ENCODE data around the gene STRBP. TPM values are rescaled to one million over a fixed set of nuclear protein-coding genes. Genes with fewer than 3 reads are reported as not detected.

Gene STRBP
- total and polyA plus RNA-seq, 12 donors: 10.5 to 22.2 (median 13.8) TPM

GRCh38 chr9:123167474-123167873, 100.9 kb downstream of the STRBP start:
- no peak for ATAC-seq

GRCh38 chr9:123165813-123166212, 102.6 kb downstream of the STRBP start:
- Histone ChIP-seq H3K9me3 (no peaks in the 10 kb centered on the region), H3K27me3 (no peaks in the 10 kb centered on the region), H3K4me1 (peaks cover 0 to 7% (median 0%) of the 10 kb centered on the region in 9 donors), H3K4me3 (no peak overlapping the region), H3K27ac (no peak overlapping the region), H3K36me3 (no peaks in the 10 kb centered on the region)
- no peak for TF ChIP-seq CTCF (IDR thresholded peaks at IDR 0.05)
- intact Hi-C loops (cut with DNase I): no loop called here
- WGBS, 2 donors: 94 to 95% methylated on average over 1 of the region's 1 CpG
- ATAC-seq (no peak), DNase-seq (no peak)

More at GRCh38 chr9:123167474-123167873, 100.9 kb downstream of the STRBP start:
- H3K9me3 ChIP-seq: no peaks in the 10 kb centered on the region
- H3K27ac ChIP-seq: no peak overlapping the region
- intact Hi-C loops (cut with DNase I): no loop called here
- H3K36me3 ChIP-seq: peaks cover 0 to 7% (median 0%) of the 10 kb centered on the region in 9 donors
- DNase-seq: no peak
- no peak for TF ChIP-seq CTCF (IDR thresholded peaks at IDR 0.05)
- H3K4me1 ChIP-seq: peaks cover 0 to 7% (median 0%) of the 10 kb centered on the region in 9 donors
- no peaks in the 10 kb centered on the region for H3K27me3 ChIP-seq
- WGBS, 2 donors: 82 to 91% methylated on average over 1 of the region's 1 CpG
- no peak overlapping the region for H3K4me3 ChIP-seq

GRCh38 chr9:123164285-123164684, 104.1 kb downstream of the STRBP start:
- ATAC-seq (no peak), DNase-seq (no peak)
- no peak for TF ChIP-seq CTCF (IDR thresholded peaks at IDR 0.05)
- WGBS, 2 donors: 98 to 99% methylated on average over 2 of the region's 2 CpGs
- Histone ChIP-seq H3K27me3 (no peaks in the 10 kb centered on the region), H3K9me3 (no peaks in the 10 kb centered on the region), H3K4me3 (no peak overlapping the region), H3K4me1 (no peaks in the 10 kb centered on the region), H3K27ac (no peak overlapping the region), H3K36me3 (no peaks in the 10 kb centered on the region)
- intact Hi-C loops (cut with DNase I): no loop called here

- WGBS, 2 donors: 67 to 89% methylated on average over 2 of the region's 2 CpGs
- peaks cover 0 to 6% (median 0%) of the 10 kb centered on the region in 9 donors for H3K36me3 ChIP-seq
- no peak for TF ChIP-seq CTCF (IDR thresholded peaks at IDR 0.05)
- peak overlapping the region in 1 of 10 donors; percentile 42 for H3K27ac ChIP-seq
- intact Hi-C loops (cut with DNase I): no loop called here
- H3K27me3 ChIP-seq: no peaks in the 10 kb centered on the region
- no peaks in the 10 kb centered on the region for H3K4me1 ChIP-seq
- no peak for DNase-seq
- no peak overlapping the region for H3K4me3 ChIP-seq
- H3K9me3 ChIP-seq: no peaks in the 10 kb centered on the region
- peak in 1 of 8 donors; percentile 48 for ATAC-seq
Observed at GRCh38 chr9:123162791-123163345, 105.5 kb downstream of the STRBP start.

All from heart right ventricle (tissue), 16 donors.